ENCODE measurements around the gene NHLH2.

DNA sequence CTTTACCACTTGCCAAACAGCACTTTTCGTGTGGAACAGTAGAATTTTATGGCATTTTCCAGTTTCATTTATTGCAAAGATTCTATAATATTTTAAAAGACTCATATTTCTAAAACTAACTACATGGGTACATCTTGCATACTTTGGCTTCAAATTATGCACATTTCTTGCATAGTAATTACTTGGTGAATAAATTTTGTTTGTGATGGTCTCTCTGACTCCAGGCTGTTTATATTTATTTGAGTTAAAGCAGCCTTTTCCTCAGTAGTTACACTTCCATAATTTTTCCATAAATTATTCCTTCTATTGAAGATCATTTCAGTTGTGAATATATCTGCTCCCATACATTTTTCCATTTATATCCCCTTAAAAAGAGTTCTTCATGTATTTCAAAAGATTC, 6.9 kb upstream of the NHLH2 start:
- TF ChIP-seq, protein P1, sequence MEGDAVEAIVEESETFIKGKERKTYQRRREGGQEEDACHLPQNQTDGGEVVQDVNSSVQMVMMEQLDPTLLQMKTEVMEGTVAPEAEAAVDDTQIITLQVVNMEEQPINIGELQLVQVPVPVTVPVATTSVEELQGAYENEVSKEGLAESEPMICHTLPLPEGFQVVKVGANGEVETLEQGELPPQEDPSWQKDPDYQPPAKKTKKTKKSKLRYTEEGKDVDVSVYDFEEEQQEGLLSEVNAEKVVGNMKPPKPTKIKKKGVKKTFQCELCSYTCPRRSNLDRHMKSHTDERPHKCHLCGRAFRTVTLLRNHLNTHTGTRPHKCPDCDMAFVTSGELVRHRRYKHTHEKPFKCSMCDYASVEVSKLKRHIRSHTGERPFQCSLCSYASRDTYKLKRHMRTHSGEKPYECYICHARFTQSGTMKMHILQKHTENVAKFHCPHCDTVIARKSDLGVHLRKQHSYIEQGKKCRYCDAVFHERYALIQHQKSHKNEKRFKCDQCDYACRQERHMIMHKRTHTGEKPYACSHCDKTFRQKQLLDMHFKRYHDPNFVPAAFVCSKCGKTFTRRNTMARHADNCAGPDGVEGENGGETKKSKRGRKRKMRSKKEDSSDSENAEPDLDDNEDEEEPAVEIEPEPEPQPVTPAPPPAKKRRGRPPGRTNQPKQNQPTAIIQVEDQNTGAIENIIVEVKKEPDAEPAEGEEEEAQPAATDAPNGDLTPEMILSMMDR (IDR thresholded peaks at IDR 0.05): no peak
- TF ChIP-seq POLR2AphosphoS5 (IDR thresholded peaks at IDR 0.05): no peak
